HEK293 (cell line): Measurements from ENCODE around the gene ANAPC2.

Experiments
- CTCF ChIA-PET: fragments of 350-600 bp; formaldehyde crosslinking; extraction: SDS; loops from one replicate; lab custom pipeline; 2021; ENCODE audit warnings: antibody characterized with exemption; lab: Yijun Ruan, JAX
- POLR2A ChIA-PET: fragments of 300-600 bp; formaldehyde crosslinking; extraction: SDS; loops from one replicate; lab custom pipeline; 2020; ENCODE audit warnings: antibody characterized with exemption, inconsistent platforms; lab: Yijun Ruan, JAX
- H3K27ac ChIP-seq: fragments of 200-500 bp; sonication (Bioruptor generic); 2 replicates; pipeline ENCODE4 v1.5.1; 2014; ENCODE audit warnings: low read depth, low read length, control low read depth, inconsistent platforms; ENCODE audit errors: extremely low read depth
- H3K36me3 ChIP-seq, 2 experiments: fragments of 200-500 bp in 1 of 2; sonication (Bioruptor generic) in 1 of 2; 1 replicate in 1 of 2; 2 replicates in 1 of 2; pipeline ENCODE4 v1.5.1; 2014 to 2017; ENCODE audit warnings: inconsistent platforms in 2 of 2, low read length in 2 of 2; ENCODE audit not compliant: control insufficient read depth in 2 of 2, insufficient read depth in 1 of 2
- H3K4me1 ChIP-seq: fragments of 200-500 bp; sonication (Bioruptor generic); 2 replicates; pipeline ENCODE4 v1.5.1; 2014; ENCODE audit warnings: mild to moderate bottlenecking, low read length, inconsistent platforms; ENCODE audit not compliant: control insufficient read depth, insufficient read depth
- H3K4me3 ChIP-seq: 2 replicates; pipeline ENCODE4 v1.5.1; 2011; ENCODE audit warnings: low read depth, mild to moderate bottlenecking, control low read depth, low read length, moderate library complexity
- H3K9me3 ChIP-seq: fragments of 200-500 bp; sonication (Bioruptor generic); 2 replicates; pipeline ENCODE4 v1.5.1; 2014; ENCODE audit warnings: low read depth, low read length, inconsistent platforms; ENCODE audit not compliant: control insufficient read depth, insufficient read depth
- GLI2 ChIP-seq: fragments of 450-650 bp; formaldehyde crosslinking; IDR thresholded peaks from 2 replicates; pipeline ENCODE4; 2017; ENCODE audit warnings: missing biosample characterization, missing genetic modification characterization, low read depth, borderline replicate concordance
- GLIS1 ChIP-seq: fragments of 450-650 bp; formaldehyde crosslinking; IDR thresholded peaks from 2 replicates; pipeline ENCODE4 v1.5.1; 2016; ENCODE audit warnings: missing biosample characterization, missing genetic modification characterization
- KLF7 ChIP-seq: fragments of 450-650 bp; formaldehyde crosslinking; IDR thresholded peaks from 2 replicates; pipeline ENCODE4 v1.5.1; 2016; ENCODE audit warnings: missing biosample characterization, missing genetic modification characterization, borderline replicate concordance
- KLF8 ChIP-seq: fragments of 450-650 bp; formaldehyde crosslinking; IDR thresholded peaks from 2 replicates; pipeline ENCODE4 v1.5.1; 2016; ENCODE audit warnings: missing biosample characterization, missing genetic modification characterization
- RBAK ChIP-seq: fragments of 450-650 bp; formaldehyde crosslinking; IDR thresholded peaks from 2 replicates; pipeline ENCODE4 v1.5.1; 2016; ENCODE audit warnings: missing biosample characterization, missing genetic modification characterization
- SCRT2 ChIP-seq: fragments of 450-650 bp; formaldehyde crosslinking; IDR thresholded peaks from 2 replicates; pipeline ENCODE4 v1.5.1; 2016; ENCODE audit warnings: missing biosample characterization, missing genetic modification characterization
- SP3 ChIP-seq: fragments of 450-650 bp; formaldehyde crosslinking; IDR thresholded peaks from 2 replicates; pipeline ENCODE4 v1.5.1; 2016; ENCODE audit warnings: missing biosample characterization, missing genetic modification characterization
- TRIM28 ChIP-seq: IDR thresholded peaks from 2 replicates; pipeline ENCODE4 v1.6.1; 2011; ENCODE audit warnings: low read length, control low read depth, borderline replicate concordance
- ZBTB20 ChIP-seq: fragments of 450-650 bp; formaldehyde crosslinking; IDR thresholded peaks from 2 replicates; pipeline ENCODE4 v1.5.1; 2016; ENCODE audit warnings: missing biosample characterization, missing genetic modification characterization
- ZFP69B ChIP-seq: fragments of 450-650 bp; formaldehyde crosslinking; IDR thresholded peaks from 2 replicates; pipeline ENCODE4 v1.5.1; 2016; ENCODE audit warnings: missing biosample characterization, missing genetic modification characterization
- ZNF157 ChIP-seq: fragments of 450-650 bp; formaldehyde crosslinking; IDR thresholded peaks from 2 replicates; pipeline ENCODE4 v1.5.1; 2016; ENCODE audit warnings: missing biosample characterization, missing genetic modification characterization
- ZNF202 ChIP-seq: fragments of 450-650 bp; formaldehyde crosslinking; IDR thresholded peaks from 2 replicates; pipeline ENCODE4 v1.5.1; 2016; ENCODE audit warnings: missing biosample characterization, missing genetic modification characterization, borderline replicate concordance
- ZNF214 ChIP-seq: fragments of 450-650 bp; formaldehyde crosslinking; IDR thresholded peaks from 2 replicates; pipeline ENCODE4 v1.5.1; 2017; ENCODE audit warnings: missing biosample characterization, mild to moderate bottlenecking, missing genetic modification characterization, borderline replicate concordance
- ZNF221 ChIP-seq: fragments of 450-650 bp; formaldehyde crosslinking; IDR thresholded peaks from 2 replicates; pipeline ENCODE4 v1.5.1; 2017; ENCODE audit warnings: missing biosample characterization, missing genetic modification characterization, borderline replicate concordance
- ZNF366 ChIP-seq: fragments of 450-650 bp; formaldehyde crosslinking; conservative IDR thresholded peaks from 2 replicates; pipeline ENCODE4 v1.5.1; 2016; ENCODE audit warnings: missing biosample characterization, missing genetic modification characterization
- ZNF394 ChIP-seq: fragments of 450-650 bp; formaldehyde crosslinking; IDR thresholded peaks from 2 replicates; pipeline ENCODE4 v1.5.1; 2016; ENCODE audit warnings: missing biosample characterization, missing genetic modification characterization, mild to moderate bottlenecking, moderate library complexity, borderline replicate concordance
- ZNF529 ChIP-seq: fragments of 450-650 bp; formaldehyde crosslinking; IDR thresholded peaks from 2 replicates; pipeline ENCODE4 v1.5.1; 2017; ENCODE audit warnings: missing genetic modification characterization, missing biosample characterization; ENCODE audit not compliant: insufficient replicate concordance
- ZNF664 ChIP-seq: fragments of 450-650 bp; formaldehyde crosslinking; IDR thresholded peaks from 2 replicates; pipeline ENCODE4 v1.5.1; 2016; ENCODE audit warnings: missing biosample characterization, missing genetic modification characterization
- ZNF747 ChIP-seq: fragments of 450-650 bp; formaldehyde crosslinking; IDR thresholded peaks from 2 replicates; pipeline ENCODE4 v1.5.1; 2016; ENCODE audit warnings: missing biosample characterization, missing genetic modification characterization
- ZSCAN30 ChIP-seq: fragments of 450-650 bp; IDR thresholded peaks from 2 replicates; pipeline ENCODE4 v1.5.1; 2018; ENCODE audit warnings: missing biosample characterization, mild to moderate bottlenecking, missing genetic modification characterization, moderate library complexity
- TF ChIP-seq, protein P1 (sequence below): fragments of 450-650 bp; formaldehyde crosslinking; IDR thresholded peaks from 2 replicates; pipeline ENCODE4 v1.5.1; 2016; ENCODE audit warnings: missing biosample characterization, missing genetic modification characterization
- TF ChIP-seq, protein P2 (sequence below): fragments of 450-650 bp; formaldehyde crosslinking; IDR thresholded peaks from 2 replicates; pipeline ENCODE4 v1.5.1; 2017; ENCODE audit warnings: missing biosample characterization, missing genetic modification characterization
- TF ChIP-seq, protein P3 (sequence below): fragments of 450-650 bp; formaldehyde crosslinking; IDR thresholded peaks from 2 replicates; pipeline ENCODE4 v1.5.1; 2016; ENCODE audit warnings: missing biosample characterization, missing genetic modification characterization
- TF ChIP-seq, protein P4 (sequence below): fragments of 450-650 bp; formaldehyde crosslinking; IDR thresholded peaks from 2 replicates; pipeline ENCODE4 v1.5.1; 2016; ENCODE audit warnings: missing biosample characterization, missing genetic modification characterization, low read depth
- TF ChIP-seq, protein P5 (sequence below): fragments of 450-650 bp; formaldehyde crosslinking; IDR thresholded peaks from 2 replicates; pipeline ENCODE4 v1.5.1; 2016; ENCODE audit warnings: missing biosample characterization, missing genetic modification characterization, borderline replicate concordance

ANAPC2 gene

DNA sequence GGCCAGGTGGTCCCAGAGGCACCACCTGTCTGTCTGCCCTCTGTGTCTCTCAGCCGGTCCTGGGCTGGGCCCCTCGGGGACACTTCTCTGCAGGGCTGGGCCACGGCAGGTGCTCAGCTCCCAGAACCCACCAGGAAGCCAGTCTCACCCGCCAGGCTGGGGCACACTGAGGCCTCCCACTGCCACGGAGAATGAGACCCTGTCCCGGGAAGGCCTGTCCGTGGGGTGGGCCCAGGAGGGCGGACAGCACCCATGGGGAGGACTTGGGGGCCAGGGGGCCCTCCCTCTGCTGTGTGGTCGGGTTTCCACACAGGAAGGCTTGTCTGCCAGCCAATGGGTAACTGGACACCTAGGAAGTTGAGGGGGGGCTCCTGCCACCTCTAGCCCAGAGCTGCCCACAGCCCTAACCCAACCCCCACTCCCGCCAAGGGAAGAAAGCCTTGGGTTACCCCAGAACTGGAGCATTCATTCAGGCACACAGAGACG is 48.6 kb upstream of the ANAPC2 start:
- Histone ChIP-seq H3K4me3 (no peak overlapping the region; the same call in 1 of the 2 replicates), H3K36me3 (peaks cover 0 to 11% of the 10 kb centered on the region in 2 experiments; a peak in 1 of 3 replicates), H3K9me3 (no peaks in the 10 kb centered on the region), H3K27ac (no peak overlapping the region), H3K4me1 (peaks cover 3% of the 10 kb centered on the region; the same call in 1 of the 2 replicates)
- ChIA-PET POLR2A (interaction anchor here (0.5 to 11.5 kb wide), 22 partner anchors 8 to 190 kb away, joined by 3 to 336 read pairs (median 4); partner anchors contain the start of genes ANAPC2, CYSRT1, EXD3 and MAN1B1), CTCF (interaction anchor here (0.6 to 3.4 kb wide), 82 partner anchors 8 to 500 kb away, joined by 3 to 45 read pairs (median 5); partner anchors contain the start of genes ANAPC2, CYSRT1, DPH7 and LCN8)
- TF ChIP-seq ZNF394 (tag by site-specific recombination) (no peak), ZFP69B (tag by site-specific recombination) (no peak), ZNF664 (tag by site-specific recombination) (no peak), GLI2 (tag by site-specific recombination) (no peak), ZSCAN30 (tag by site-specific recombination) (no peak), ZNF747 (tag by site-specific recombination) (no peak), SCRT2 (tag by site-specific recombination) (no peak), ZNF366 (tag by site-specific recombination) (no peak), ZNF157 (tag by site-specific recombination) (no peak), KLF7 (no peak), ZNF202 (no peak), SP3 (tag by site-specific recombination) (no peak), ZNF221 (tag by site-specific recombination) (no peak), RBAK (tag by site-specific recombination) (no peak), GLIS1 (tag by site-specific recombination) (peak; percentile 97), ZBTB20 (0 out of 2 replicates have a peak, but pooled peaks have one; percentile 2), ZNF529 (tag by site-specific recombination) (no peak), KLF8 (tag by site-specific recombination) (no peak), ZNF214 (no peak), TRIM28 (no peak)
- TF ChIP-seq, protein P1, sequence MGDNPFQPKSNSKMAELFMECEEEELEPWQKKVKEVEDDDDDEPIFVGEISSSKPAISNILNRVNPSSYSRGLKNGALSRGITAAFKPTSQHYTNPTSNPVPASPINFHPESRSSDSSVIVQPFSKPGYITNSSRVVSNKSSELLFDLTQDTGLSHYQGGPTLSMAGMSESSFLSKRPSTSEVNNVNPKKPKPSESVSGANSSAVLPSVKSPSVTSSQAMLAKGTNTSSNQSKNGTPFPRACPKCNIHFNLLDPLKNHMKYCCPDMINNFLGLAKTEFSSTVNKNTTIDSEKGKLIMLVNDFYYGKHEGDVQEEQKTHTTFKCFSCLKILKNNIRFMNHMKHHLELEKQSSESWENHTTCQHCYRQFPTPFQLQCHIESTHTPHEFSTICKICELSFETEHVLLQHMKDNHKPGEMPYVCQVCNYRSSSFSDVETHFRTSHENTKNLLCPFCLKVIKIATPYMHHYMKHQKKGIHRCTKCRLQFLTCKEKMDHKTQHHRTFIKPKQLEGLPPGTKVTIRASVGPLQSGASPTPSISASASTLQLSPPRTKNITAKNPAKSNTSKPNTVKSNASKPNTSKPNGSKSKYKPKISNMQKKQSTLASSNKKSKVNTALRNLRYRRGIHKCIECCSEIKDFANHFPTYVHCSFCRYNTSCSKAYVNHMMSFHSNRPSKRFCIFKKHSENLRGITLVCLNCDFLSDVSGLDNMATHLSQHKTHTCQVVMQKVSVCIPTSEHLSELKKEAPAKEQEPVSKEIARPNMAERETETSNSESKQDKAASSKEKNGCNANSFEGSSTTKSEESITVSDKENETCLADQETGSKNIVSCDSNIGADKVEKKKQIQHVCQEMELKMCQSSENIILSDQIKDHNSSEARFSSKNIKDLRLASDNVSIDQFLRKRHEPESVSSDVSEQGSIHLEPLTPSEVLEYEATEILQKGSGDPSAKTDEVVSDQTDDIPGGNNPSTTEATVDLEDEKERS: no peak
- TF ChIP-seq, protein P2, sequence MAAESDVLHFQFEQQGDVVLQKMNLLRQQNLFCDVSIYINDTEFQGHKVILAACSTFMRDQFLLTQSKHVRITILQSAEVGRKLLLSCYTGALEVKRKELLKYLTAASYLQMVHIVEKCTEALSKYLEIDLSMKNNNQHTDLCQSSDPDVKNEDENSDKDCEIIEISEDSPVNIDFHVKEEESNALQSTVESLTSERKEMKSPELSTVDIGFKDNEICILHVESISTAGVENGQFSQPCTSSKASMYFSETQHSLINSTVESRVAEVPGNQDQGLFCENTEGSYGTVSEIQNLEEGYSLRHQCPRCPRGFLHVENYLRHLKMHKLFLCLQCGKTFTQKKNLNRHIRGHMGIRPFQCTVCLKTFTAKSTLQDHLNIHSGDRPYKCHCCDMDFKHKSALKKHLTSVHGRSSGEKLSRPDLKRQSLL (tag by site-specific recombination): no peak
- TF ChIP-seq, protein P3, sequence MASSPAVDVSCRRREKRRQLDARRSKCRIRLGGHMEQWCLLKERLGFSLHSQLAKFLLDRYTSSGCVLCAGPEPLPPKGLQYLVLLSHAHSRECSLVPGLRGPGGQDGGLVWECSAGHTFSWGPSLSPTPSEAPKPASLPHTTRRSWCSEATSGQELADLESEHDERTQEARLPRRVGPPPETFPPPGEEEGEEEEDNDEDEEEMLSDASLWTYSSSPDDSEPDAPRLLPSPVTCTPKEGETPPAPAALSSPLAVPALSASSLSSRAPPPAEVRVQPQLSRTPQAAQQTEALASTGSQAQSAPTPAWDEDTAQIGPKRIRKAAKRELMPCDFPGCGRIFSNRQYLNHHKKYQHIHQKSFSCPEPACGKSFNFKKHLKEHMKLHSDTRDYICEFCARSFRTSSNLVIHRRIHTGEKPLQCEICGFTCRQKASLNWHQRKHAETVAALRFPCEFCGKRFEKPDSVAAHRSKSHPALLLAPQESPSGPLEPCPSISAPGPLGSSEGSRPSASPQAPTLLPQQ (tag by site-specific recombination): no peak
- TF ChIP-seq, protein P4, sequence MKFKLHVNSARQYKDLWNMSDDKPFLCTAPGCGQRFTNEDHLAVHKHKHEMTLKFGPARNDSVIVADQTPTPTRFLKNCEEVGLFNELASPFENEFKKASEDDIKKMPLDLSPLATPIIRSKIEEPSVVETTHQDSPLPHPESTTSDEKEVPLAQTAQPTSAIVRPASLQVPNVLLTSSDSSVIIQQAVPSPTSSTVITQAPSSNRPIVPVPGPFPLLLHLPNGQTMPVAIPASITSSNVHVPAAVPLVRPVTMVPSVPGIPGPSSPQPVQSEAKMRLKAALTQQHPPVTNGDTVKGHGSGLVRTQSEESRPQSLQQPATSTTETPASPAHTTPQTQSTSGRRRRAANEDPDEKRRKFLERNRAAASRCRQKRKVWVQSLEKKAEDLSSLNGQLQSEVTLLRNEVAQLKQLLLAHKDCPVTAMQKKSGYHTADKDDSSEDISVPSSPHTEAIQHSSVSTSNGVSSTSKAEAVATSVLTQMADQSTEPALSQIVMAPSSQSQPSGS (tag by site-specific recombination): no peak
- TF ChIP-seq, protein P5, sequence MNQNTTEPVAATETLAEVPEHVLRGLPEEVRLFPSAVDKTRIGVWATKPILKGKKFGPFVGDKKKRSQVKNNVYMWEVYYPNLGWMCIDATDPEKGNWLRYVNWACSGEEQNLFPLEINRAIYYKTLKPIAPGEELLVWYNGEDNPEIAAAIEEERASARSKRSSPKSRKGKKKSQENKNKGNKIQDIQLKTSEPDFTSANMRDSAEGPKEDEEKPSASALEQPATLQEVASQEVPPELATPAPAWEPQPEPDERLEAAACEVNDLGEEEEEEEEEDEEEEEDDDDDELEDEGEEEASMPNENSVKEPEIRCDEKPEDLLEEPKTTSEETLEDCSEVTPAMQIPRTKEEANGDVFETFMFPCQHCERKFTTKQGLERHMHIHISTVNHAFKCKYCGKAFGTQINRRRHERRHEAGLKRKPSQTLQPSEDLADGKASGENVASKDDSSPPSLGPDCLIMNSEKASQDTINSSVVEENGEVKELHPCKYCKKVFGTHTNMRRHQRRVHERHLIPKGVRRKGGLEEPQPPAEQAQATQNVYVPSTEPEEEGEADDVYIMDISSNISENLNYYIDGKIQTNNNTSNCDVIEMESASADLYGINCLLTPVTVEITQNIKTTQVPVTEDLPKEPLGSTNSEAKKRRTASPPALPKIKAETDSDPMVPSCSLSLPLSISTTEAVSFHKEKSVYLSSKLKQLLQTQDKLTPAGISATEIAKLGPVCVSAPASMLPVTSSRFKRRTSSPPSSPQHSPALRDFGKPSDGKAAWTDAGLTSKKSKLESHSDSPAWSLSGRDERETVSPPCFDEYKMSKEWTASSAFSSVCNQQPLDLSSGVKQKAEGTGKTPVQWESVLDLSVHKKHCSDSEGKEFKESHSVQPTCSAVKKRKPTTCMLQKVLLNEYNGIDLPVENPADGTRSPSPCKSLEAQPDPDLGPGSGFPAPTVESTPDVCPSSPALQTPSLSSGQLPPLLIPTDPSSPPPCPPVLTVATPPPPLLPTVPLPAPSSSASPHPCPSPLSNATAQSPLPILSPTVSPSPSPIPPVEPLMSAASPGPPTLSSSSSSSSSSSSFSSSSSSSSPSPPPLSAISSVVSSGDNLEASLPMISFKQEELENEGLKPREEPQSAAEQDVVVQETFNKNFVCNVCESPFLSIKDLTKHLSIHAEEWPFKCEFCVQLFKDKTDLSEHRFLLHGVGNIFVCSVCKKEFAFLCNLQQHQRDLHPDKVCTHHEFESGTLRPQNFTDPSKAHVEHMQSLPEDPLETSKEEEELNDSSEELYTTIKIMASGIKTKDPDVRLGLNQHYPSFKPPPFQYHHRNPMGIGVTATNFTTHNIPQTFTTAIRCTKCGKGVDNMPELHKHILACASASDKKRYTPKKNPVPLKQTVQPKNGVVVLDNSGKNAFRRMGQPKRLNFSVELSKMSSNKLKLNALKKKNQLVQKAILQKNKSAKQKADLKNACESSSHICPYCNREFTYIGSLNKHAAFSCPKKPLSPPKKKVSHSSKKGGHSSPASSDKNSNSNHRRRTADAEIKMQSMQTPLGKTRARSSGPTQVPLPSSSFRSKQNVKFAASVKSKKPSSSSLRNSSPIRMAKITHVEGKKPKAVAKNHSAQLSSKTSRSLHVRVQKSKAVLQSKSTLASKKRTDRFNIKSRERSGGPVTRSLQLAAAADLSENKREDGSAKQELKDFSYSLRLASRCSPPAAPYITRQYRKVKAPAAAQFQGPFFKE (tag by site-specific recombination): no peak
